Central memory CD8-positive, alpha-beta T cell (primary cell): Measurements from ENCODE around the gene SLTM.
"Not testable (repeated sequence)": the region's sequence is repeated elsewhere in the genome, so short reads cannot be mapped to it uniquely, and the experiment has no call there.

Source experiments
- ATAC-seq: fragments of 150-1000 bp; cut with Tn5 transposase; replicated peaks from 2 replicates; pipeline ENCODE4 v1.10.0; 2022; ENCODE audit warnings: mild to moderate bottlenecking, moderate FRiP score, moderate number of reproducible peaks; ENCODE audit not compliant: poor library complexity, severe bottlenecking; ENCODE audit errors: extremely low read depth
- DNase-seq, 2 donors: peaks; one replicate each; pipeline ENCODE4 v3.0.0; 2021; ENCODE audit warnings: low spot score in 2 of 2
- H3K27ac Mint-ChIP-seq: one replicate; pipeline ENCODE4 v1.8.0; 2022; ENCODE audit warnings: low read depth, mild to moderate bottlenecking, moderate library complexity, mixed read lengths
- H3K27me3 Mint-ChIP-seq: one replicate; pipeline ENCODE4 v1.8.0; 2022; ENCODE audit warnings: mixed read lengths
- H3K36me3 Mint-ChIP-seq: one replicate; pipeline ENCODE4 v1.8.0; 2022; ENCODE audit warnings: mild to moderate bottlenecking, moderate library complexity, mixed read lengths; ENCODE audit not compliant: insufficient read depth
- H3K4me1 Mint-ChIP-seq: one replicate; pipeline ENCODE4 v1.8.0; 2022; ENCODE audit warnings: mixed read lengths
- H3K4me3 Mint-ChIP-seq: one replicate; pipeline ENCODE4 v1.8.0; 2022; ENCODE audit warnings: mild to moderate bottlenecking, moderate library complexity, mixed read lengths
- H3K9me3 Mint-ChIP-seq: one replicate; pipeline ENCODE4 v1.8.0; 2022; ENCODE audit warnings: mixed read lengths

SLTM gene

DNA sequence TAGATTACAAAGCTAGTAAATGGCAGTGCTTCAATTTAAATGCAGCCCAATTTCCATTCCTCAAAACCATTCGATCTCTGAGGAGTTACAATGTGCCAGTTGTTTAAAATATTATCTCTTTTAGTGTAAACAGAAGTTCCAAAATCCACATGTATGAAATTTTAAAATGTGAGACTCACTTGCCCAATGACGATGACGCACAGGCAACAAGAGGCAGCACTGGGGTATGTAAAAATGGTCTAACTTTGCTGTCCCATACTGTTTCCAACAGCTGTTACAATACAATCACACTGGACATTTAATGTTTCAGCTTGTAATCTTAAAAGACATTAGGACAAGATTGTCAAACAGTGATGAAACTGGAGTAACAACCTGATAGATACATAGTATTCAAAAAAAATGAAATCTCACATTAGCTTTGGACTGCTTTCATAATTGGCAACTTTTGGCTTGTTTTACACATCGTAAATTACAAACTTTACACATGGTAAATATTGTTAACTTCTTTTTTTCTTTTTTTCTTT, 12.2 kb downstream of the SLTM start:
- Mint-ChIP-seq H3K9me3 (no peaks in the 10 kb centered on the region), H3K4me3 (no peak overlapping the region), H3K36me3 (peaks cover 31% of the 10 kb centered on the region), H3K27me3 (no peaks in the 10 kb centered on the region), H3K27ac (no peak overlapping the region), H3K4me1 (peaks cover 21% of the 10 kb centered on the region)
- no peak for DNase-seq
- ATAC-seq = no peak

DNA sequence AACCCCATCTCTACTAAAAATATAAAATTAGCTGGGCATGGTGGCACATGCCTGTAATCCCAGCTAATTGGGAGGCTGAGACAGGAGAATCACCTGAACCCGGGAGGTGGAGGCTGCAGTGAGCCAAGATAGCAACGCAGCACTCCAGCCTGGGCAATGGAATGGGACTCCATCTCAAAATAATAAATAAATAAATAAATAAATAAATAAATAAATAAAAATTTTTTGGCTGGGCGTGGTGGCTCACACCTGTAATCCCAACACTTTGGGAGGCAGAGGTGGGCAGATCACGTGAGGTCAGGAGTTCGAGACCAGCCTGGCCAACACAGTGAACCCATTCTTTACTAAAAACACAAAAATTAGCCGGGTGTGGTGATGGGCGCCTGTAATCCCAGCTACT, 13.0 kb downstream of the SLTM start:
- not testable (repeated sequence) for ATAC-seq, DNase-seq, H3K27ac Mint-ChIP-seq, H3K9me3 Mint-ChIP-seq, H3K4me3 Mint-ChIP-seq, H3K27me3 Mint-ChIP-seq
- H3K4me1 Mint-ChIP-seq = peaks cover 22% of the 10 kb centered on the region
- peaks cover 34% of the 10 kb centered on the region for H3K36me3 Mint-ChIP-seq

DNA sequence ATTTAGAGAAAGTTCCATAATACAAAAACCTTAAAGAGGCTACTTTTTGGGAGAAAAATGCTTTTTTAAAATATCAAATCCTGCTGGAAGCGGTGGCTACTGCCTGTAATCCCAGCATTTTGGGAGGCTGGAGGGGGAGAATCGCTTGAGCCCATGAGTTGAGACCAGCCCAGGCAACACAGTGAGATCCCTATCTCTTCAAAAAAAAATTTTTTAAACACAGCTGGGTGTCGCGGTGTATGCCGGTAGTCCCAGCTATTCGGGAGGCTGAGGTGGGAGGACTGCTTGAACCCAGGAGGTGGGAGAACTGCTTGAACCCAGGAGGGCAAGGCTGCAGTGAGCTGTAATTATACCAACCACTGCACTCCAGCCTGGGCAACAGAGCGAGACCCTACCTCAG, 14.2 kb downstream of the SLTM start:
- ATAC-seq (no peak), DNase-seq (no peak)
- Mint-ChIP-seq H3K27ac (no peak overlapping the region), H3K4me1 (peaks cover 30% of the 10 kb centered on the region), H3K36me3 (peaks cover 36% of the 10 kb centered on the region), H3K9me3 (no peaks in the 10 kb centered on the region), H3K4me3 (no peak overlapping the region), H3K27me3 (no peaks in the 10 kb centered on the region)

DNA sequence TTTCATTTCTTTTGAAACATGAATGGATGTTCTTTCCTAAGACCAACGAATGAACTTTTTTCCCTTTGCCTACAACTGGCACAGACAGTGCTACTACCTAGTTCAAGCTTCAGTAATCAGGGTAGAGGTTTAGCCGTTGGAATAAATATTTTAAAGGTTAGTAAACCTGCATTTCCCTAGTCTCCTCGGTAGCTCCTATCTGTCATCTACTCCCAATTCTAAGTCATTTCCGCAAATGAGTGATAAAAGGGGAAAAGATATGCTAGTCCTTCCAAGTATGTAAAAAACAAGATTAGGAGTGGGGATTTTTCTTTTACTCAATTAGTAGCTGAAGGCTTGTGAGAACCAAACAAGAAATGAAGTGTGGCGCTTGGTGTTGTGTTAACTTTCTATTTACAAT, 15.2 kb downstream of the SLTM start:
- peaks cover 41% of the 10 kb centered on the region for H3K36me3 Mint-ChIP-seq
- DNase-seq (no peak), ATAC-seq (no peak)
- no peaks in the 10 kb centered on the region for H3K9me3 Mint-ChIP-seq
- H3K4me3 Mint-ChIP-seq = no peak overlapping the region
- H3K27me3 Mint-ChIP-seq = no peaks in the 10 kb centered on the region
- H3K4me1 Mint-ChIP-seq = peaks cover 28% of the 10 kb centered on the region
- no peak overlapping the region for H3K27ac Mint-ChIP-seq

DNA sequence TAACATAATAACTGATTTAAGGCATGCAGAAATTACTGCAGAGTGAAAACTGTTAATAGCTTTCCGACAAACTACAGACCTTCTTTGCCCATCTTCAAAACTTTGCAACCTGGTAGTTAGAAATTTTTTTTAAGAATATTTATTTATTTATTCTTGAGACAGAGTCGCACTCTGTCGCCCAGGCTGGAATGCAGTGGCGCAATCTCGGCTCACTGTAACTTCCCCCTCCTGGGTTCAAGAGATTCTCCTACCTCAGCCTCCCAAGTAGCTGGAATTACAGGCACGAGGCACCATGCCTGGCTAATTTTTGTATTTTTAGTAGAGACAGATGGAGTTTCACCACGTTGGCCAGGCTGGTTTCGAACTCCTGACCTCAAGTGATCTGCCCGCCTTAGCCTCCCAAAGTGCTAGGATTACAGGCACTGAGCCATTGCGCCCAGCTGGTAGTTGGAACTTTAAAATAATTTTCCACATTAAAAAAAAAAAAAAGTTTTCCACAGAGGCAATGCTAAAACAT, 15.8 kb downstream of the SLTM start:
- H3K27ac Mint-ChIP-seq = not testable (repeated sequence)

DNA sequence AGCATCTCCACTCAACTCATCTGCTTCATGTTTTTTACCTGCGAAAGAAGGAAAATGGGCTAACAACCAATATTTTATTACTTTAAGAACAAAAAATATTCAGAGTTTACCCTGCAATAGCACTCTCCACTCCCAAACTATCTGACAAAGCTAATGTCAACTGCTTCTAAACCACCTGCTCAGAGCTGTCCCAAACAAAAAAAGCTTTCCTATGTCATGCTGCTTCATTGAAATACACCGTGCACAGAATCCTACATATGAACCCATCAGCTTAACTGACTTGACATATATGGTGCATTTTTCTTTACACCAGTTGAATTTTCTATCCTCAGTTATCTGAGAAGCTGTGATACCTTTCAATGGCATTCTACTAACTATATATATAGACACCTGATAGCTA, 16.5 kb downstream of the SLTM start:
- DNase-seq (no peak), ATAC-seq (no peak)
- peaks cover 28% of the 10 kb centered on the region for H3K4me1 Mint-ChIP-seq
- no peaks in the 10 kb centered on the region for H3K27me3 Mint-ChIP-seq
- H3K27ac Mint-ChIP-seq = no peak overlapping the region
- H3K9me3 Mint-ChIP-seq = no peaks in the 10 kb centered on the region
- H3K36me3 Mint-ChIP-seq = peaks cover 41% of the 10 kb centered on the region
- H3K4me3 Mint-ChIP-seq = no peak overlapping the region

More for the DNA sequence above, 15.8 kb downstream of the SLTM start:
- ATAC-seq, H3K9me3 Mint-ChIP-seq, H3K27me3 Mint-ChIP-seq, H3K4me3 Mint-ChIP-seq, DNase-seq: not testable (repeated sequence)
- peaks cover 39% of the 10 kb centered on the region for H3K36me3 Mint-ChIP-seq
- H3K4me1 Mint-ChIP-seq = peaks cover 28% of the 10 kb centered on the region

DNA sequence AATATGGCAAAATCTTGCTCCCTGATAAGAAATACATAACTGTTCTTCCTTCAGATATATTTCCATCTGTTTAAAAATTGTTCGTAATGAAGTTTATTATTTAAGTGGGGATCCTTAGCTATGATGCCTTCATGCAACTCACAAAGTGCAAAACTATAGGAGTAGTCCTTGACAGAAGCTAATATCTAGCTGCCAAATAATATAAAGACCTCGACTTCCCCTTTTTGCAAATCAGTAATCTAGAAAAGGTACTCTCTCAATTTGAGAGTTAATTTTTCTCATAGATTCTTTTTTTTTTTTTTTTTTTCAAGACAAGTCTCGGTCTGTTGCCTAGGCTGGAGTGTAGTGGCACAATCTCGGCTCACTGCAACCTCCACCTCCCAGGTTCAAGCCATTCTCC, 23.0 kb downstream of the SLTM start:
- H3K4me1 Mint-ChIP-seq = peaks cover 56% of the 10 kb centered on the region
- no peak overlapping the region for H3K27ac Mint-ChIP-seq
- ATAC-seq = no peak
- H3K9me3 Mint-ChIP-seq = no peaks in the 10 kb centered on the region
- DNase-seq = no peak
- no peaks in the 10 kb centered on the region for H3K27me3 Mint-ChIP-seq
- no peak overlapping the region for H3K4me3 Mint-ChIP-seq
- peaks cover 46% of the 10 kb centered on the region for H3K36me3 Mint-ChIP-seq

DNA sequence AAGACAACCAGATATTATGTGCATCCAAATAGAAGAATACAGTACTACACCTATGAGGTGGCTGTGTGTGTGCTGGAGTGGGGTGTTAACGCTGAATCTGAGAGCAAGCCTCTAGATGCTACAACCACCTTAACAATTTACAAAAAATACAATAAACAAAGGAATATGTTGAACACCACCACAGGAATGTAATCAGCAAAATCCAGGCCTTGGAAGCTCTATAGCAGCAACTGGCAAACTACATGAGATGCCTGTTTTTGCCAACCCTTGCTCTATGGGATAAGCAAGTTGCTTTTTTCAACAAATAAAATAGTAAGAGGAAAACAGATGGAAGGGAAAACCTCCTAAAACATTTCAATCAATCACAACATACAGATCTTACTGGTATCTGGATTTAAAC, 23.9 kb downstream of the SLTM start:
- Mint-ChIP-seq H3K36me3 (peaks cover 39% of the 10 kb centered on the region), H3K27ac (peak overlapping the region; percentile 26), H3K27me3 (no peaks in the 10 kb centered on the region), H3K9me3 (no peaks in the 10 kb centered on the region), H3K4me3 (no peak overlapping the region), H3K4me1 (peaks cover 51% of the 10 kb centered on the region)
- ATAC-seq = no peak
- no peak for DNase-seq

DNA sequence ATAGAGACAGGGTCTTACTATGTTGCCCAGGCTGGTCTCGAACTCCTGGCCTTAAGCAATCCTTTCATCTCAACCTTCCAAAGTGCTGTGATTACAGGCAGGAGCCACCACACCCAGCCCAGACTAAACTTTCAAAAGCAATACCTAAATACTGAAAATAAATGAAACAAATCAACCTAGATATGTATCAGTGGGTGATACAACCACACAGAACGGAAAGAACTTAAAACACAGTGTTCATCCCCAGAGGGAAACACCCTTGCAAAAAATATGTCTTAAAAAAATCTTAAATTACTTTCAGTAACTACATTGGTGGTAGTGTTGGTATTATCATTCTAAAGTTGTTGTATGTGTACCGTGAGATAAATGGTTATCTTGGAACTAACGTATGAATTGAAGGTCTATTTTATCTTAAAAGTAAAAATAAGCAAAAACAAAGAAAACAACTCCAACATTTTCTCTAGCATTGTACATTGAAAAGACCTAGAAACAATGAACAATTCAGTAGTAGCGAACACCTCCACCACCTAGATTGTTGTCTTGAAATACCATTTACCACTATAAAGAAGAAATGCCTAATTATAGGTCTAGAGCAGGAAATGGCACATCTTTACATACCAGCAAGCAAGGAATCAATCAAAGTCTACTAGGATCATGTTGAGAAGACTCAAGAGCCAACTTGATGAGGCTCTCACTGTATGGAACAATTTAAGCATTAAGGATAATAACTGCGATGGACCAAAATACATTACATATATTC, 24.7 kb downstream of the SLTM start:
- no peaks in the 10 kb centered on the region for H3K27me3 Mint-ChIP-seq
- peaks cover 33% of the 10 kb centered on the region for H3K36me3 Mint-ChIP-seq
- ATAC-seq (peak; percentile 28), DNase-seq (no peak)
- peak overlapping the region; percentile 64 for H3K27ac Mint-ChIP-seq
- H3K9me3 Mint-ChIP-seq = no peaks in the 10 kb centered on the region
- no peak overlapping the region for H3K4me3 Mint-ChIP-seq
- peaks cover 45% of the 10 kb centered on the region for H3K4me1 Mint-ChIP-seq

DNA sequence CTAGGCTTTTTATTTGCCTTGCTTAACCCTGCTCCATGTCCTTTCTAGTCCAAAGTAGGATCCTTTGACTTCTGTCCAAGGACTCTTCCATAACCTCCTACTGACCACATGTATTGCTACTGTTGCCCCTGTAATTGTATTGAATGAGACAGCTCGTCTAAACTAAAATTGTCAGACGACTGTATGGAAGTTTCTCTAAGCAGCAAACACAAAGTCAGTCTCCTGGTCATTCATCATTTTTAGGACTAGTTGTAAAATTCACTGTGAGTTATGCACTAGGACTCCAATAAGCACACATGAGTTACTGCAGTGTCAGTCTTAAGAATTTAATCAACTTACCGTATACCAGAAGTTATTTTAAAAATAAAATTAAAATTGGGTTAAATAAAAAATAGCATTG, 32.8 kb downstream of the SLTM start:
- Mint-ChIP-seq H3K27me3 (no peaks in the 10 kb centered on the region), H3K4me3 (no peak overlapping the region), H3K36me3 (peaks cover 41% of the 10 kb centered on the region), H3K4me1 (peaks cover 13% of the 10 kb centered on the region), H3K9me3 (no peaks in the 10 kb centered on the region), H3K27ac (no peak overlapping the region)
- DNase-seq = no peak
- no peak for ATAC-seq

DNA sequence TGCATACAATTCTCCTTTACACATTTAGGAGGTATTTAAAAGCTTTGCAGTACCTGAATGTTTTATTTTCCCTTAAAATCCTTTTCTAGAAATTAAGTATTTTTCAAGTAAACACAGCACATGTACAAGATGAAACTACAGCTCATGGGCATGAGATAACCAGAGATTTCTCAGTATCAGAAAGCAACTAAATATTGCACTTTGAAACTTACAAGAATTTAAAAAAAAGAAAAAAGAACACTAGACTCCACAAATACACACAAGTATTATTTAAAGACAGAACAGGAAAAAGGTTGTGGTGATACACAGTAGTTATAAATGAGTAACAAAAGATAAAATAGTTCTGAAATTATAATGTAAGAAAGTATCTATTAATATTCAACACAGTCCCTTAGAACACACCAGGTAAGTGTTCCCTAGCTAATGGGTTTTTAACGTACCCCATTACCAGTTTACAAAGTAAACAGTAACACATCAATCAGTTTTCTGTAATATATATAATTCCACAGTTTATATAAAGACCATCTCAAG, 35.3 kb downstream of the SLTM start:
- H3K27me3 Mint-ChIP-seq = no peaks in the 10 kb centered on the region
- H3K4me3 Mint-ChIP-seq = no peak overlapping the region
- DNase-seq (no peak), ATAC-seq (no peak)
- H3K27ac Mint-ChIP-seq = no peak overlapping the region
- H3K36me3 Mint-ChIP-seq = peaks cover 60% of the 10 kb centered on the region
- H3K9me3 Mint-ChIP-seq = no peaks in the 10 kb centered on the region
- H3K4me1 Mint-ChIP-seq = peaks cover 20% of the 10 kb centered on the region

DNA sequence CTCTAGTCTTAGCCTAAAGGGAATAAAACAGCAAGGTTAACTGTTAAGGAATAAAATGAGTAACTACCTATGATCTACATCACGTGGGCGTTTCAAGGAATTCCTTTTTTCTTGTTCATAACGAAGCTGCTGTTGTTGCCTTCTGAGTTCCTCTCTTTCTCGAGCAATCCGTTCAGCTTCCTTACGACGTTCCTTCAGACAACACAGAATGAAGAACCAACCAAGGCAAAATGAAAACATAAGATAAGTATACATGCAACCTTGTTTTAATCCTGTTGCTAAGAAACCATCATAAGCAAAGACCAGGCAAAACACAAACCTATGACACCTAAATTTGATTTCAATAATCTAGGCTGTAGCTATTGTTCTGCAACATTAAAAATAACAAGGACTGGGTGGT, 44.1 kb downstream of the SLTM start:
- DNase-seq (no peak), ATAC-seq (no peak)
- H3K27ac Mint-ChIP-seq = peak overlapping the region; percentile 44
- H3K36me3 Mint-ChIP-seq = peaks cover 89% of the 10 kb centered on the region
- H3K4me1 Mint-ChIP-seq = peaks cover 7% of the 10 kb centered on the region
- no peak overlapping the region for H3K4me3 Mint-ChIP-seq
- H3K9me3 Mint-ChIP-seq = no peaks in the 10 kb centered on the region
- no peaks in the 10 kb centered on the region for H3K27me3 Mint-ChIP-seq

DNA sequence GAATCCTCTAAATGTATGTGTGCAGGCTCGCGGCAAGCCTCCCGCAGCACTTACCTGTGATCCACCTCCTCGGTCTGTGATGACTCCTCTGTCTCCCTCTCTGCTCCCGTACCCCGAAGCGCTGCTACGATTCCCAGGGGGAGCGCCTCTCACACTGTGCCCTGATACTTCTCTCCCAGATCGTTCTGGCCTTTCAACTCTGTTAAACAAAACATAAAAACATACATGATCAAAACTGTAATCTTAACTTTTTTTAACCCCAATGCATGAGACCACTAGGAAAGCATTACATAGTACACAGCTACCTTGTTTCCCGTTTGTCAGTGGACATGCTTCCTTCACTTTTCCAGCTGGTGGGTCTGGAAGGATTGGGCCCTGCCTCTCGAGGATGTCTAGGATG, 46.6 kb downstream of the SLTM start:
- Mint-ChIP-seq H3K36me3 (peaks cover 88% of the 10 kb centered on the region), H3K9me3 (no peaks in the 10 kb centered on the region), H3K27me3 (no peaks in the 10 kb centered on the region), H3K4me3 (no peak overlapping the region), H3K4me1 (no peaks in the 10 kb centered on the region), H3K27ac (peak overlapping the region; percentile 8)
- ATAC-seq (no peak), DNase-seq (no peak)
